ENCODE data around the gene RPL3. TPM values are rescaled to one million over a fixed set of nuclear protein-coding genes. Genes with fewer than 3 reads are reported as not detected.

Gene RPL3
- total and polyA plus RNA-seq, 2 donors from 2014 or later: 1,862 to 2,443 TPM

GRCh38 chr22:39345231-39345630, 25.8 kb upstream of the RPL3 start:
- intact Hi-C loops (cut with DNase I): no loop called here
- DNase-seq (no peak), FAIRE-seq (no peak)
- no peak overlapping the region for H3K4me3 ChIP-seq (ENCODE audit: low read length in 3 of 3)
- H3K4me1 ChIP-seq (ENCODE audit: control insufficient read depth in 2 of 3, insufficient read depth in 2 of 3, low read depth in 1 of 3, low read length in 3 of 3): peaks cover 0 to 3% (median 0%) of the 10 kb centered on the region in 3 donors
- H3K27ac ChIP-seq (ENCODE audit: low read depth in 2 of 2, low read length in 2 of 2): no peak overlapping the region
- no peaks in the 10 kb centered on the region for H3K36me3 ChIP-seq (ENCODE audit: control insufficient read depth in 2 of 3, insufficient read depth in 3 of 3, low read length in 3 of 3)
- H3K27me3 ChIP-seq (ENCODE audit: control insufficient read depth, insufficient read depth, low read length): no peaks in the 10 kb centered on the region
- TF ChIP-seq CTCF (IDR thresholded peaks at IDR 0.05; ENCODE audit: borderline replicate concordance, extremely low read depth, insufficient read depth): no peak
- H3K9me3 ChIP-seq (ENCODE audit: control insufficient read depth in 2 of 3, insufficient read depth in 1 of 3, low read length in 3 of 3): no peaks in the 10 kb centered on the region
- no peak overlapping the region for H3K9ac ChIP-seq (ENCODE audit: low read length in 3 of 3)

- H3K36me3 ChIP-seq (ENCODE audit: control insufficient read depth in 2 of 3, insufficient read depth in 3 of 3, low read length in 3 of 3): no peaks in the 10 kb centered on the region
- no peaks in the 10 kb centered on the region for H3K27me3 ChIP-seq (ENCODE audit: control insufficient read depth, insufficient read depth, low read length)
- H3K27ac ChIP-seq (ENCODE audit: low read depth in 2 of 2, low read length in 2 of 2): no peak overlapping the region
- no peak for FAIRE-seq
- no peak for DNase-seq
- no peaks in the 10 kb centered on the region for H3K9me3 ChIP-seq (ENCODE audit: control insufficient read depth in 2 of 3, insufficient read depth in 1 of 3, low read length in 3 of 3)
- peaks cover 0 to 3% (median 0%) of the 10 kb centered on the region in 3 donors for H3K4me1 ChIP-seq (ENCODE audit: control insufficient read depth in 2 of 3, insufficient read depth in 2 of 3, low read depth in 1 of 3, low read length in 3 of 3)
- intact Hi-C loops (cut with DNase I): no loop called here
- no peak overlapping the region for H3K9ac ChIP-seq (ENCODE audit: low read length in 3 of 3)
- TF ChIP-seq CTCF (IDR thresholded peaks at IDR 0.05; ENCODE audit: borderline replicate concordance, extremely low read depth, insufficient read depth): no peak
- H3K4me3 ChIP-seq (ENCODE audit: low read length in 3 of 3): no peak overlapping the region
Measured at GRCh38 chr22:39344046-39344390, 24.6 kb upstream of the RPL3 start.

- Histone ChIP-seq H3K27me3 (ENCODE audit: control insufficient read depth, insufficient read depth, low read length) (no peaks in the 10 kb centered on the region), H3K27ac (ENCODE audit: low read depth in 2 of 2, low read length in 2 of 2) (no peak overlapping the region), H3K4me1 (ENCODE audit: control insufficient read depth in 2 of 3, insufficient read depth in 2 of 3, low read depth in 1 of 3, low read length in 3 of 3) (no peaks in the 10 kb centered on the region), H3K4me3 (ENCODE audit: low read length in 3 of 3) (no peak overlapping the region), H3K9ac (ENCODE audit: low read length in 3 of 3) (no peak overlapping the region), H3K36me3 (ENCODE audit: control insufficient read depth in 2 of 3, insufficient read depth in 3 of 3, low read length in 3 of 3) (no peaks in the 10 kb centered on the region), H3K9me3 (ENCODE audit: control insufficient read depth in 2 of 3, insufficient read depth in 1 of 3, low read length in 3 of 3) (no peaks in the 10 kb centered on the region)
- intact Hi-C loops (cut with DNase I): no loop called here
- peak; percentile 71 for TF ChIP-seq CTCF (IDR thresholded peaks at IDR 0.05; ENCODE audit: borderline replicate concordance, extremely low read depth, insufficient read depth)
- DNase-seq: peak in 4 of 5 donors; percentile 73 to 81 (median 80)
- FAIRE-seq: peak; percentile 53
Measured at GRCh38 chr22:39343259-39344045, 24.0 kb upstream of the RPL3 start.

Data from kidney (tissue), 14 donors.